GM23338 (cell line): Measurements from ENCODE around the gene KLHL36. TPM values are rescaled to one million over a fixed set of nuclear protein-coding genes. Genes with fewer than 3 reads are reported as not detected.

Experiments
- ATAC-seq: fragments of 200-7000 bp; cut with Tn5 transposase; 3 replicates; pipeline ENCODE4 v1.9.1; 2020
- DNase-seq: peaks from one replicate; pipeline ENCODE4 v3.0.0-alpha.2; 2015; ENCODE audit warnings: low spot score
- H2AFZ ChIP-seq: fragments of 200-600 bp; sonication (generic); 2 replicates; pipeline ENCODE4 v1.8.0; 2016; ENCODE audit warnings: antibody characterized with exemption, mild to moderate bottlenecking, moderate library complexity
- H3F3A ChIP-seq: fragments of 200-600 bp; sonication (generic); replicated peaks from 2 replicates; pipeline ENCODE4 v1.8.0; 2017; ENCODE audit warnings: antibody characterized with exemption, mixed run types, low read depth
- H3K27ac ChIP-seq: fragments of 200-600 bp; sonication (generic); 2 replicates; pipeline ENCODE4 v1.6.1; 2016; ENCODE audit warnings: low read depth
- H3K27me3 ChIP-seq: fragments of 200-600 bp; sonication (generic); 2 replicates; pipeline ENCODE4 v1.8.0; 2016; ENCODE audit warnings: mild to moderate bottlenecking, mixed run types, moderate library complexity; ENCODE audit not compliant: insufficient read depth
- H3K36me3 ChIP-seq: fragments of 200-600 bp; sonication (generic); 2 replicates; pipeline ENCODE4 v1.8.0; 2016; ENCODE audit warnings: mild to moderate bottlenecking; ENCODE audit not compliant: insufficient read depth
- H3K4me1 ChIP-seq: fragments of 200-600 bp; sonication (generic); 2 replicates; pipeline ENCODE4 v1.8.0; 2016; ENCODE audit warnings: mild to moderate bottlenecking, moderate library complexity; ENCODE audit not compliant: insufficient read depth
- H3K4me2 ChIP-seq: fragments of 200-600 bp; sonication (generic); 2 replicates; pipeline ENCODE4 v1.7.1; 2017; ENCODE audit warnings: mixed run types
- H3K4me3 ChIP-seq: fragments of 200-600 bp; sonication (generic); 2 replicates; pipeline ENCODE4 v1.6.1; 2016; ENCODE audit warnings: mixed run types
- H3K79me2 ChIP-seq: fragments of 200-600 bp; sonication (generic); replicated peaks from 2 replicates; pipeline ENCODE4 v1.8.0; 2017; ENCODE audit warnings: mild to moderate bottlenecking; ENCODE audit not compliant: insufficient read depth
- H3K9me2 ChIP-seq: fragments of 200-600 bp; sonication (generic); 2 replicates; pipeline ENCODE4 v1.8.0; 2017; ENCODE audit not compliant: insufficient read depth
- H4K20me1 ChIP-seq: fragments of 200-600 bp; sonication (generic); replicated peaks from 2 replicates; pipeline ENCODE4 v1.8.0; 2017; ENCODE audit warnings: mild to moderate bottlenecking; ENCODE audit not compliant: insufficient read depth
- H3K27ac Mint-ChIP-seq: 2 replicates; pipeline ENCODE4 v1.8.0; 2020; ENCODE audit warnings: inconsistent platforms, mild to moderate bottlenecking, moderate library complexity, mixed read lengths
- H3K27me3 Mint-ChIP-seq: 3 replicates; pipeline ENCODE4 v1.8.0; 2022; ENCODE audit warnings: low read depth, mild to moderate bottlenecking, moderate library complexity, mixed read lengths, inconsistent platforms; ENCODE audit not compliant: insufficient read depth, poor library complexity
- H3K36me3 Mint-ChIP-seq: 3 replicates; pipeline ENCODE4 v1.8.0; 2021; ENCODE audit warnings: low read depth, mild to moderate bottlenecking, inconsistent platforms, moderate library complexity, mixed read lengths
- H3K4me1 Mint-ChIP-seq: 3 replicates; pipeline ENCODE4 v1.8.0; 2020; ENCODE audit warnings: mild to moderate bottlenecking, inconsistent platforms, mixed read lengths
- H3K4me3 Mint-ChIP-seq: 3 replicates; pipeline ENCODE4 v1.8.0; 2021; ENCODE audit warnings: moderate library complexity, mild to moderate bottlenecking, inconsistent platforms, mixed read lengths
- H3K9me3 Mint-ChIP-seq: 3 replicates; pipeline ENCODE4 v1.8.0; 2020; ENCODE audit warnings: moderate library complexity, mild to moderate bottlenecking, inconsistent platforms, mixed read lengths
- CREB1 ChIP-seq: fragments of 250-450 bp; sonication (Bioruptor Pico); IDR thresholded peaks from 2 replicates; pipeline ENCODE4 v1.5.0; 2020; ENCODE audit warnings: low read depth, mild to moderate bottlenecking, moderate library complexity
- ETS1 ChIP-seq: IDR thresholded peaks from 2 replicates; pipeline ENCODE4 v1.6.1; 2016; ENCODE audit warnings: antibody characterized with exemption
- EZH2 ChIP-seq: fragments of 200-600 bp; sonication (generic); IDR thresholded peaks from one replicate; pipeline ENCODE4 v1.8.0; 2017; ENCODE audit warnings: antibody characterized with exemption, mild to moderate bottlenecking, low read depth; ENCODE audit not compliant: unreplicated experiment
- EZH2phosphoT487 ChIP-seq: fragments of 200-600 bp; sonication (generic); IDR thresholded peaks from one replicate; pipeline ENCODE4 v1.8.1; 2018; ENCODE audit warnings: antibody characterized with exemption; ENCODE audit not compliant: unreplicated experiment
- JUNB ChIP-seq: IDR thresholded peaks from one replicate; pipeline ENCODE4 v1.6.1; 2016; ENCODE audit warnings: antibody characterized with exemption; ENCODE audit not compliant: unreplicated experiment
- NANOG ChIP-seq: IDR thresholded peaks from 2 replicates; pipeline ENCODE4 v1.6.1; 2016; ENCODE audit warnings: antibody characterized with exemption, borderline replicate concordance
- POLR2AphosphoS5 ChIP-seq: IDR thresholded peaks from 2 replicates; pipeline ENCODE4 v1.6.1; 2016; ENCODE audit warnings: antibody characterized with exemption, low read depth
- STAT1 ChIP-seq: IDR thresholded peaks from one replicate; pipeline ENCODE4 v1.6.1; 2016; ENCODE audit warnings: antibody characterized with exemption; ENCODE audit not compliant: unreplicated experiment
- ZNF114 ChIP-seq: fragments of 250-450 bp; sonication (Bioruptor Pico); IDR thresholded peaks from 2 replicates; pipeline ENCODE4 v1.5.0; 2020; ENCODE audit warnings: mild to moderate bottlenecking, moderate library complexity
- polyA plus RNA-seq: library from polyadenylated mRNA; unstranded; fragments of >200 nt; fragmentation: Nextera tagmentation; extraction: Ambion mirVana; gene quantifications from 2 replicates; pipeline ENCODE4 v1.2.1, GENCODE V29; 2016
- total RNA-seq: library from RNA; depleted of rRNA; stranded (reverse); fragments of >200 nt; shearing (Covaris generic); gene quantifications from 2 replicates; pipeline ENCODE4 v1.2.3, GENCODE V29; 2014
- TF ChIP-seq, protein P1 (sequence below): fragments of 250-450 bp; sonication (Bioruptor Pico); IDR thresholded peaks from 2 replicates; pipeline ENCODE4 v1.5.0; 2020; ENCODE audit warnings: mild to moderate bottlenecking, moderate library complexity
- TF ChIP-seq, protein P2 (sequence below): IDR thresholded peaks from one replicate; pipeline ENCODE4 v1.6.1; 2018; ENCODE audit warnings: antibody characterized with exemption; ENCODE audit not compliant: unreplicated experiment

KLHL36 gene
- total and polyA plus RNA-seq, 2 experiments from 2014 or later = 13.4 to 70.4 TPM

- Histone ChIP-seq H3K79me2 (peaks cover 100% of the 10 kb centered on the region), H3K4me1 (peaks cover 51% of the 10 kb centered on the region), H3F3A (0 out of 2 replicates have a peak, but pooled peaks cover 4% of the 10 kb centered on the region), H3K27me3 (no peaks in the 10 kb centered on the region), H3K4me3 (no peak overlapping the region), H3K36me3 (no peaks in the 10 kb centered on the region), H4K20me1 (peaks cover 95% of the 10 kb centered on the region), H3K9me2 (no peaks in the 10 kb centered on the region), H2AFZ (no peak overlapping the region), H3K4me2 (no peak overlapping the region), H3K27ac (no peak overlapping the region)
- peaks cover 66% of the 10 kb centered on the region for H3K4me1 Mint-ChIP-seq
- DNase-seq (no peak), ATAC-seq (no peak)
- peaks cover 3% of the 10 kb centered on the region; the same call in 1 of the 3 replicates for H3K36me3 Mint-ChIP-seq
- no peaks in the 10 kb centered on the region for H3K9me3 Mint-ChIP-seq
- no peak overlapping the region for H3K4me3 Mint-ChIP-seq
- peaks cover 4% of the 10 kb centered on the region for H3K27me3 Mint-ChIP-seq
- H3K27ac Mint-ChIP-seq = no peak overlapping the region
- TF ChIP-seq CREB1 (CRISPR knock-in tag) (no peak), ZNF114 (CRISPR knock-in tag) (no peak)
Measured at GRCh38 chr16:84706856-84707255, 58.5 kb downstream of the KLHL36 start.

DNA sequence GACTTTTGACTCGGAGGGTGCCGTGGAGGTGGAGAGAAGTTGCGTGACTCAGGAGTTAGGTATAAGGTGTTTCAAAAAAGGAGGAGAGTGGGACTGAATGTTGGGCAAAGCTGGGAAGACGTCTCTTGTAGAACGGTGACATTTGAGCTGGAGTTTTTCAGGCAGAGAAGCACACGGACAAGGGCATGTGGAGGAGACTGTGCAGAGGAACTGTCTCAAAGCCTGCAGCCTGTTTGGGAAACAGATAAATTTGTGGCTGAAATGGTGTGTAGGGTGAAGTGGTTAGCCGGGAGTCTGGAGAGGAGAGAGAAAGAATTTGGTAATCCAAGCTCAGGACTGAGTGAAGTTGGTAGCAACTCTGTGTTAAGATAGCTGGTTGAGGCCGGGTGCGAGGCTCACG, 61.3 kb downstream of the KLHL36 start:
- ATAC-seq (no peak), DNase-seq (no peak)
- no peak overlapping the region for H2AFZ ChIP-seq
- H3K4me3 ChIP-seq = no peak overlapping the region
- peaks cover 58% of the 10 kb centered on the region for H3K4me1 ChIP-seq
- H3K27ac ChIP-seq = peak overlapping the region; percentile 39; the same call in 1 of the 2 replicates
- H3K27me3 Mint-ChIP-seq = peaks cover 9% of the 10 kb centered on the region
- H3K4me2 ChIP-seq = peak overlapping the region; percentile 31; the same call in 1 of the 2 replicates
- peaks cover 100% of the 10 kb centered on the region for H3K79me2 ChIP-seq
- 0 out of 2 replicates have a peak, but pooled peaks cover 6% of the 10 kb centered on the region for H3F3A ChIP-seq
- H3K36me3 Mint-ChIP-seq = peaks cover 3% of the 10 kb centered on the region; the same call in 2 of the 3 replicates
- no peaks in the 10 kb centered on the region for H3K36me3 ChIP-seq
- no peaks in the 10 kb centered on the region for H3K9me2 ChIP-seq
- H3K4me3 Mint-ChIP-seq = no peak overlapping the region; the same call in 2 of the 3 replicates
- peaks cover 96% of the 10 kb centered on the region for H4K20me1 ChIP-seq
- H3K9me3 Mint-ChIP-seq = no peaks in the 10 kb centered on the region
- no peaks in the 10 kb centered on the region for H3K27me3 ChIP-seq
- H3K4me1 Mint-ChIP-seq = peaks cover 72% of the 10 kb centered on the region
- peak overlapping the region; percentile 0; the same call in 1 of the 2 replicates for H3K27ac Mint-ChIP-seq
- TF ChIP-seq, protein P1, sequence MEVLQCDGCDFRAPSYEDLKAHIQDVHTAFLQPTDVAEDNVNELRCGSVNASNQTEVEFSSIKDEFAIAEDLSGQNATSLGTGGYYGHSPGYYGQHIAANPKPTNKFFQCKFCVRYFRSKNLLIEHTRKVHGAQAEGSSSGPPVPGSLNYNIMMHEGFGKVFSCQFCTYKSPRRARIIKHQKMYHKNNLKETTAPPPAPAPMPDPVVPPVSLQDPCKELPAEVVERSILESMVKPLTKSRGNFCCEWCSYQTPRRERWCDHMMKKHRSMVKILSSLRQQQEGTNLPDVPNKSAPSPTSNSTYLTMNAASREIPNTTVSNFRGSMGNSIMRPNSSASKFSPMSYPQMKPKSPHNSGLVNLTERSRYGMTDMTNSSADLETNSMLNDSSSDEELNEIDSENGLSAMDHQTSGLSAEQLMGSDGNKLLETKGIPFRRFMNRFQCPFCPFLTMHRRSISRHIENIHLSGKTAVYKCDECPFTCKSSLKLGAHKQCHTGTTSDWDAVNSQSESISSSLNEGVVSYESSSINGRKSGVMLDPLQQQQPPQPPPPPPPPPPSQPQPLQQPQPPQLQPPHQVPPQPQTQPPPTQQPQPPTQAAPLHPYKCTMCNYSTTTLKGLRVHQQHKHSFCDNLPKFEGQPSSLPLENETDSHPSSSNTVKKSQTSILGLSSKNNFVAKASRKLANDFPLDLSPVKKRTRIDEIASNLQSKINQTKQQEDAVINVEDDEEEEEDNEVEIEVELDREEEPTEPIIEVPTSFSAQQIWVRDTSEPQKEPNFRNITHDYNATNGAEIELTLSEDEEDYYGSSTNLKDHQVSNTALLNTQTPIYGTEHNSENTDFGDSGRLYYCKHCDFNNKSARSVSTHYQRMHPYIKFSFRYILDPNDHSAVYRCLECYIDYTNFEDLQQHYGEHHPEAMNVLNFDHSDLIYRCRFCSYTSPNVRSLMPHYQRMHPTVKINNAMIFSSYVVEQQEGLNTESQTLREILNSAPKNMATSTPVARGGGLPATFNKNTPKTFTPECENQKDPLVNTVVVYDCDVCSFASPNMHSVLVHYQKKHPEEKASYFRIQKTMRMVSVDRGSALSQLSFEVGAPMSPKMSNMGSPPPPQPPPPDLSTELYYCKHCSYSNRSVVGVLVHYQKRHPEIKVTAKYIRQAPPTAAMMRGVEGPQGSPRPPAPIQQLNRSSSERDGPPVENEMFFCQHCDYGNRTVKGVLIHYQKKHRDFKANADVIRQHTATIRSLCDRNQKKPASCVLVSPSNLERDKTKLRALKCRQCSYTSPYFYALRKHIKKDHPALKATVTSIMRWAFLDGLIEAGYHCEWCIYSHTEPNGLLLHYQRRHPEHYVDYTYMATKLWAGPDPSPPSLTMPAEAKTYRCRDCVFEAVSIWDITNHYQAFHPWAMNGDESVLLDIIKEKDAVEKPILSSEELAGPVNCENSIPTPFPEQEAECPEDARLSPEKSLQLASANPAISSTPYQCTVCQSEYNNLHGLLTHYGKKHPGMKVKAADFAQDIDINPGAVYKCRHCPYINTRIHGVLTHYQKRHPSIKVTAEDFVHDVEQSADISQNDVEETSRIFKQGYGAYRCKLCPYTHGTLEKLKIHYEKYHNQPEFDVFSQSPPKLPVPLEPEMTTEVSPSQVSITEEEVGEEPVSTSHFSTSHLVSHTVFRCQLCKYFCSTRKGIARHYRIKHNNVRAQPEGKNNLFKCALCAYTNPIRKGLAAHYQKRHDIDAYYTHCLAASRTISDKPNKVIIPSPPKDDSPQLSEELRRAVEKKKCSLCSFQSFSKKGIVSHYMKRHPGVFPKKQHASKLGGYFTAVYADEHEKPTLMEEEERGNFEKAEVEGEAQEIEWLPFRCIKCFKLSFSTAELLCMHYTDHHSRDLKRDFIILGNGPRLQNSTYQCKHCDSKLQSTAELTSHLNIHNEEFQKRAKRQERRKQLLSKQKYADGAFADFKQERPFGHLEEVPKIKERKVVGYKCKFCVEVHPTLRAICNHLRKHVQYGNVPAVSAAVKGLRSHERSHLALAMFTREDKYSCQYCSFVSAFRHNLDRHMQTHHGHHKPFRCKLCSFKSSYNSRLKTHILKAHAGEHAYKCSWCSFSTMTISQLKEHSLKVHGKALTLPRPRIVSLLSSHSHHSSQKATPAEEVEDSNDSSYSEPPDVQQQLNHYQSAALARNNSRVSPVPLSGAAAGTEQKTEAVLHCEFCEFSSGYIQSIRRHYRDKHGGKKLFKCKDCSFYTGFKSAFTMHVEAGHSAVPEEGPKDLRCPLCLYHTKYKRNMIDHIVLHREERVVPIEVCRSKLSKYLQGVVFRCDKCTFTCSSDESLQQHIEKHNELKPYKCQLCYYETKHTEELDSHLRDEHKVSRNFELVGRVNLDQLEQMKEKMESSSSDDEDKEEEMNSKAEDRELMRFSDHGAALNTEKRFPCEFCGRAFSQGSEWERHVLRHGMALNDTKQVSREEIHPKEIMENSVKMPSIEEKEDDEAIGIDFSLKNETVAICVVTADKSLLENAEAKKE (CRISPR knock-in tag) = no peak
- TF ChIP-seq NANOG (no peak), EZH2 (no peak), STAT1 (no peak), CREB1 (CRISPR knock-in tag) (no peak), ETS1 (no peak), JUNB (no peak), POLR2AphosphoS5 (no peak), EZH2phosphoT487 (no peak)
- TF ChIP-seq, protein P2, sequence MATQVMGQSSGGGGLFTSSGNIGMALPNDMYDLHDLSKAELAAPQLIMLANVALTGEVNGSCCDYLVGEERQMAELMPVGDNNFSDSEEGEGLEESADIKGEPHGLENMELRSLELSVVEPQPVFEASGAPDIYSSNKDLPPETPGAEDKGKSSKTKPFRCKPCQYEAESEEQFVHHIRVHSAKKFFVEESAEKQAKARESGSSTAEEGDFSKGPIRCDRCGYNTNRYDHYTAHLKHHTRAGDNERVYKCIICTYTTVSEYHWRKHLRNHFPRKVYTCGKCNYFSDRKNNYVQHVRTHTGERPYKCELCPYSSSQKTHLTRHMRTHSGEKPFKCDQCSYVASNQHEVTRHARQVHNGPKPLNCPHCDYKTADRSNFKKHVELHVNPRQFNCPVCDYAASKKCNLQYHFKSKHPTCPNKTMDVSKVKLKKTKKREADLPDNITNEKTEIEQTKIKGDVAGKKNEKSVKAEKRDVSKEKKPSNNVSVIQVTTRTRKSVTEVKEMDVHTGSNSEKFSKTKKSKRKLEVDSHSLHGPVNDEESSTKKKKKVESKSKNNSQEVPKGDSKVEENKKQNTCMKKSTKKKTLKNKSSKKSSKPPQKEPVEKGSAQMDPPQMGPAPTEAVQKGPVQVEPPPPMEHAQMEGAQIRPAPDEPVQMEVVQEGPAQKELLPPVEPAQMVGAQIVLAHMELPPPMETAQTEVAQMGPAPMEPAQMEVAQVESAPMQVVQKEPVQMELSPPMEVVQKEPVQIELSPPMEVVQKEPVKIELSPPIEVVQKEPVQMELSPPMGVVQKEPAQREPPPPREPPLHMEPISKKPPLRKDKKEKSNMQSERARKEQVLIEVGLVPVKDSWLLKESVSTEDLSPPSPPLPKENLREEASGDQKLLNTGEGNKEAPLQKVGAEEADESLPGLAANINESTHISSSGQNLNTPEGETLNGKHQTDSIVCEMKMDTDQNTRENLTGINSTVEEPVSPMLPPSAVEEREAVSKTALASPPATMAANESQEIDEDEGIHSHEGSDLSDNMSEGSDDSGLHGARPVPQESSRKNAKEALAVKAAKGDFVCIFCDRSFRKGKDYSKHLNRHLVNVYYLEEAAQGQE = no peak
